Heart left ventricle (tissue), 13 donors: Measurements from ENCODE around the gene ARL6IP1.

Experiments used
- CTCF ChIP-seq, 12 donors: fragments of 200-600 bp; sonication (generic) in 4 of 12; IDR thresholded peaks; one replicate each; pipeline versions ENCODE4 v1.5.0 to v1.8.0; 2018 to 2022; ENCODE audit warnings: antibody characterized with exemption in 12 of 12, mild to moderate bottlenecking in 5 of 12
- POLR2A ChIP-seq, 2 donors: fragments of 450-650 bp; IDR thresholded peaks; one replicate each; pipeline ENCODE4 v1.6.1; 2017; ENCODE audit warnings: antibody characterized with exemption in 2 of 2, mild to moderate bottlenecking in 2 of 2, moderate library complexity in 2 of 2
- donor health status: ischemic (EF 13 %, LVEDD 7.1; RV severe dilation, severe dysfunction).
- donor health status: DM: no; HTN: yes; CAD: no.
- donor health status: DM: no; HTN: no; CAD: no.
- donor health status: ischemic (EF 25% LVEDD 6.9; RV normal size, moderate dysfunction).
- donor health status: ischemic (EF 25% LVEDD 5.7; RV mildly dilated, moderate dysfunction).
- donor health status: ischemic (EF 35%, LVEDD 5.7; RV mildly dilated, moderate dysfunction).
- donor health status: nonischemic (EF 11% LVEDD 7.7; RV severe dilation, severe dysfunction).
- donor health status: DM: yes; HTN: yes; CAD: no.
- donor health status: PGD.
- donor health status: ischemic (EF 29% LVEDD 5.4; RV normal size, mild dysfunction).
- donor health status: nonischemic (EF 23%, LVEDD 6.1; RV moderate dilation, normal function).

GRCh38 chr16:18783430-18784341 lies 17.7 kb downstream of the ARL6IP1 start:
- TF ChIP-seq CTCF (IDR thresholded peaks at IDR 0.05) (no peak), POLR2A (IDR thresholded peaks at IDR 0.05) (no peak)
